ENCODE measurements around the gene SMIM38. TPM values are rescaled to one million over a fixed set of nuclear protein-coding genes. Genes with fewer than 3 reads are reported as not detected.
"Not testable (repeated sequence)": the region's sequence is repeated elsewhere in the genome, so short reads cannot be mapped to it uniquely, and the experiment has no call there.

Gene SMIM38
- total RNA-seq, 1 donor from 2014 or later, result not detected

DNA sequence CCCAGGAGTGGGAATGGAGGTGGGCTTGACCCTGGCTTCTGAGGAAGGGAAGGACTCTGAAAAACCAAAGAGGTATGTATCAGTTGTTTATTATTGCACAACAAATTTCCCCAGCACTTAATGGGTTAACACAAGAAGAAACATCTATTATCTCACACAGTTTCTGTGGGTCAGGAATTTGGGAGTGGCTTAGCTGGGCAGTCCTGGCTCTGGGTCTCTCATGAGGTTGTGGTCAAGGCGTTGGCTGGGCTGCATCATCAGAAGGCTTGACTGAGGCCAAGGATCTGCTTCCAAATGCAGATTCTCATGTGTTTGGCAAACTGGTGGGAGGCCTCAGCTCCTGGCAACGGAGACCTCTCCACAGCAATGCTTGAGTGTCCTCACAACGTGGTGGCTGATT, 17.5 kb upstream of the SMIM38 start:
- TF ChIP-seq, protein P1, sequence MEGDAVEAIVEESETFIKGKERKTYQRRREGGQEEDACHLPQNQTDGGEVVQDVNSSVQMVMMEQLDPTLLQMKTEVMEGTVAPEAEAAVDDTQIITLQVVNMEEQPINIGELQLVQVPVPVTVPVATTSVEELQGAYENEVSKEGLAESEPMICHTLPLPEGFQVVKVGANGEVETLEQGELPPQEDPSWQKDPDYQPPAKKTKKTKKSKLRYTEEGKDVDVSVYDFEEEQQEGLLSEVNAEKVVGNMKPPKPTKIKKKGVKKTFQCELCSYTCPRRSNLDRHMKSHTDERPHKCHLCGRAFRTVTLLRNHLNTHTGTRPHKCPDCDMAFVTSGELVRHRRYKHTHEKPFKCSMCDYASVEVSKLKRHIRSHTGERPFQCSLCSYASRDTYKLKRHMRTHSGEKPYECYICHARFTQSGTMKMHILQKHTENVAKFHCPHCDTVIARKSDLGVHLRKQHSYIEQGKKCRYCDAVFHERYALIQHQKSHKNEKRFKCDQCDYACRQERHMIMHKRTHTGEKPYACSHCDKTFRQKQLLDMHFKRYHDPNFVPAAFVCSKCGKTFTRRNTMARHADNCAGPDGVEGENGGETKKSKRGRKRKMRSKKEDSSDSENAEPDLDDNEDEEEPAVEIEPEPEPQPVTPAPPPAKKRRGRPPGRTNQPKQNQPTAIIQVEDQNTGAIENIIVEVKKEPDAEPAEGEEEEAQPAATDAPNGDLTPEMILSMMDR (IDR thresholded peaks at IDR 0.05; ENCODE audit: insufficient read depth, low read length, poor library complexity, severe bottlenecking), result no peak
- no peaks in the 10 kb centered on the region for H3K27me3 ChIP-seq (ENCODE audit: control insufficient read depth, insufficient read depth, low read length)
- no peak for DNase-seq (ENCODE audit: low read depth)
- H3K36me3 ChIP-seq (ENCODE audit: control insufficient read depth, insufficient read depth, low read length), result no peaks in the 10 kb centered on the region
- H3K4me3 ChIP-seq (ENCODE audit: low read depth, low read length), result no peak overlapping the region

DNA sequence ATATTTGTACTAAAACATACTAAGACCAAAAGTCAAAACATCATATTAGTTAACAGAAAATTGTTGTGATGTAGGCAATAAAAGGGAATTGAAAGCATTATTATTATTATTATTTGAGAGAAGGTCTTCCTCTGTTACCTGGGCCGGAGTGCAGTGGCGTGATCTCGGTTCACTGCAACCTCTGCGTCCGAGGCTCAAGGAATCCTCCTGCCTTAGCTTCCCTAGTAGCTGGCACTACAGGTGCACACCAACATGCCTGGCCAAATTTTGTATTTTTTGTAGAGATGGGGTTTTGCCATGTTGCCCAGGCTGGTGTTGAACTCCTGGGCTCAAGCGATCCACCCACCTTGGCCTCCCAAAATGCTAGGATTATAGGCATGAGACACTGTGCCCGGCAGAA, 15.6 kb upstream of the SMIM38 start:
- H3K4me3 ChIP-seq (ENCODE audit: low read depth, low read length); DNase-seq (ENCODE audit: low read depth); H3K27me3 ChIP-seq (ENCODE audit: control insufficient read depth, insufficient read depth, low read length); H3K36me3 ChIP-seq (ENCODE audit: control insufficient read depth, insufficient read depth, low read length): not testable (repeated sequence)

DNA sequence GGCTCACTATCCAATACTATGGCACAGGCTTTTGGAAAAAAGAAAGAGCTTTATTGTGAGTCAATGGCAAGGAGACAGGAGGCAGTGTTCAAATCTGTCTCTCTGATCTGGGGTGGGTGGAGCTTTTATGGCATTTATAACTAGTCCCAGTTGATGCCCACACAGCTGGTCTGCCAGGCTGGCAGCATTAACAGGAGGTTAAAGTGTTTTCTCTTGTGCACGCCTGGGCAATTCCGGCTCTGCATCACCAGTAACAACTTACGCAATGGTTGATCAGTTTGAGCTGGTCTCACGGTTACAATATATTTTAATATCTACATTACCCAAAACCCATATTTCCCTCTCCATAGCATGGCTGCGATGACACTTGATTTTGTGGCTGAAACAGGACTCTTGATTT, 15.1 kb upstream of the SMIM38 start:
- no peak for DNase-seq (ENCODE audit: low read depth)

DNA sequence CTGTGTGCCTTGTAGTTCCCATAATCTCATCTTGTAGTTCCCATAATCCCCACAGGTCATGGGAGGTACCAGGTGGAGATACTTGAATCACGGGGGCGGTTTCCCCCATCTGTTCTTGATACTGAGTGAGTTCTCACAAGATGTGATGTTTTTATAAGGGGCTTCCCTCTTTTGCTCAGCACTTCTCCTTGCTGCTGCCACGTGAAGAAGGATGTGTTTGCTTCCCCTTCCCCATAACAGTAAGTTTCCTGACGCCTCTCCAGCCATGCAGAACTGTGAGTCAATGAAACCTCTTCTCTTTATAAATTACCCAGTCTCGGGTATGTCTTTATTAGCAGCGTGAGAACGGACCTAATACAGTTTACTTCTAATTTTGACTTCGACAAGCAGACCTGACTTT, 14.0 kb upstream of the SMIM38 start:
- Histone ChIP-seq H3K36me3 (ENCODE audit: control insufficient read depth, insufficient read depth, low read length) (no peaks in the 10 kb centered on the region), H3K27me3 (ENCODE audit: control insufficient read depth, insufficient read depth, low read length) (no peaks in the 10 kb centered on the region), H3K4me3 (ENCODE audit: low read depth, low read length) (no peak overlapping the region)
- DNase-seq (ENCODE audit: low read depth), result no peak
- TF ChIP-seq, protein P1 (IDR thresholded peaks at IDR 0.05; ENCODE audit: insufficient read depth, low read length, poor library complexity, severe bottlenecking), result no peak

More for the DNA sequence above, 15.1 kb upstream of the SMIM38 start:
- TF ChIP-seq, protein P1 (IDR thresholded peaks at IDR 0.05; ENCODE audit: insufficient read depth, low read length, poor library complexity, severe bottlenecking), result no peak
- no peaks in the 10 kb centered on the region for H3K27me3 ChIP-seq (ENCODE audit: control insufficient read depth, insufficient read depth, low read length)
- H3K4me3 ChIP-seq (ENCODE audit: low read depth, low read length), result no peak overlapping the region
- no peaks in the 10 kb centered on the region for H3K36me3 ChIP-seq (ENCODE audit: control insufficient read depth, insufficient read depth, low read length)

DNA sequence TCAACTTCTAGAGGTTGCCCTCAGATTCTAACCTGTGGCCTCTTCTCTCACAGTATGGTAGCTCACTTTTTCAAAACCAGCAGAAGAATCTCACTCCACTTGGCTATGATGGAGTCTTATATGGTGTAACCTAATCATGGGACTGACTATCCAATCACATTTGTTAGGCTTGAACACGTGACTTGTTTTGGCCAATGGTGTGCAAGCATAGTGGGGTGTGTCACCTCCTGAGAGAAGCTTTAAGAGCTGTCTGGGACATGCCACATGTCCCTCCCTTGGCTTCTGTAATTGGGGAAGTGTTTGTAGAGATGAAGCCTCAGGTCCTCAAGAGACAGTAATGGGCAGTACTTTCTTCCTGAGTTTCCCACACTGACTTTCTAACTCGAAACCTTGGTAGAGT, 12.8 kb upstream of the SMIM38 start:
- no peaks in the 10 kb centered on the region for H3K27me3 ChIP-seq (ENCODE audit: control insufficient read depth, insufficient read depth, low read length)
- no peak for DNase-seq (ENCODE audit: low read depth)
- no peak overlapping the region for H3K4me3 ChIP-seq (ENCODE audit: low read depth, low read length)
- H3K36me3 ChIP-seq (ENCODE audit: control insufficient read depth, insufficient read depth, low read length), result no peaks in the 10 kb centered on the region
- TF ChIP-seq, protein P1 (IDR thresholded peaks at IDR 0.05; ENCODE audit: insufficient read depth, low read length, poor library complexity, severe bottlenecking), result no peak

DNA sequence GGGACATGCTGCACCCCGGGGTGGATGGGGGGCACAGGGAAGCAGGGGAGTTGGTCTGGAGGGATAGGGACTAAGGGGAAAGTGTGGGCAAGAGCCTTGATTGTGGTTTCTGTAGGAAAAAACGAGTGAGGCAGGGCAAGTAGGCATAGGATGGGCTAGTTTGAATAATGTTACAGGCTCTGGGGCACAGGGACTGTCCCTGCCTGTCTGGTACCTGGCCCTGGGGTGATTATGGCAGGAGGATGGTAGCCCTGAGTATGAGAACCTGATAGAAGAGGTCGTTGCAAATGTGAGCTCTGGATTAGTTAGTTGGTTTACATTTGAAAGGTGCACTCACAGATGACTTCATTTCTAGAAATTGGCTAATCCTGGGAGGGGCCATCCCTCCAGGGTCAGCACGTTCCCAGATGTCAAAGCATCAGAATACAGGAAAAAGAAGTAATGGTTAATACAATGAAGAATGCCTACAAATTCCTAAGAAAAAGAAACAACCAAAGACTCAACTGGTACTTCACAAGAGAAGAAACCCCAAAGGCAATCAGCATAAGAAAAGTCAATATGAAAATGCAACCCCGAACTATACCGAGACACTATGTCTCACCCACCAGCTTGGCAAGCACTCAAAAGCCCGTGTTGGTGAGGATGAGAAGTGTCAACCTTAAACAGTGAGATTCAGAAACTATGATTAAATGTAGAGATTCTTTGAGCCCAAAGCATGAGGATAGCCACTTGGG, 11.3 kb upstream of the SMIM38 start:
- Histone ChIP-seq H3K27me3 (ENCODE audit: control insufficient read depth, insufficient read depth, low read length) (no peaks in the 10 kb centered on the region), H3K36me3 (ENCODE audit: control insufficient read depth, insufficient read depth, low read length) (no peaks in the 10 kb centered on the region), H3K4me3 (ENCODE audit: low read depth, low read length) (no peak overlapping the region)
- DNase-seq (ENCODE audit: low read depth), result no peak
- TF ChIP-seq, protein P1 (IDR thresholded peaks at IDR 0.05; ENCODE audit: insufficient read depth, low read length, poor library complexity, severe bottlenecking), result no peak
